Prostate gland (tissue), 2 donors: Measurements from ENCODE around the gene PLEK. TPM values are rescaled to one million over a fixed set of nuclear protein-coding genes. Genes with fewer than 3 reads are reported as not detected.

Source experiments
- DNase-seq: peaks from one replicate; pipeline ENCODE4 v3.0.0-alpha.2; 2019; ENCODE audit warnings: low spot score
- H3K27ac ChIP-seq, 2 donors: fragments of 200-600 bp; sonication (generic); 2 replicates each; pipeline ENCODE4 v1.5.1; 2017 to 2019
- H3K27me3 ChIP-seq: fragments of 200-600 bp; sonication (generic); replicated peaks from 2 replicates; pipeline ENCODE4 v1.5.1; 2019; ENCODE audit not compliant: insufficient read depth
- H3K36me3 ChIP-seq, 2 donors: fragments of 200-600 bp; sonication (generic); 1 replicate in 1 of 2; 2 replicates in 1 of 2; pipeline versions ENCODE4 v1.5.1 to v1.8.1; 2017 to 2019
- H3K4me1 ChIP-seq: fragments of 200-600 bp; sonication (generic); replicated peaks from 2 replicates; pipeline ENCODE4 v1.5.1; 2019
- H3K4me3 ChIP-seq, 2 donors: fragments of 200-600 bp; sonication (generic); 2 replicates each; pipeline ENCODE4 v1.5.1; 2017 to 2019
- H3K9me3 ChIP-seq: fragments of 200-600 bp; sonication (generic); 2 replicates; pipeline ENCODE4 v1.5.1; 2017
- POLR2A ChIP-seq: fragments of 450-650 bp; IDR thresholded peaks from one replicate; pipeline ENCODE4 v1.6.1; 2016; ENCODE audit warnings: antibody characterized with exemption, mild to moderate bottlenecking
- POLR2AphosphoS5 ChIP-seq: sonication (generic); formaldehyde crosslinking; IDR thresholded peaks from one replicate; pipeline ENCODE4 v1.6.1; 2017; ENCODE audit warnings: antibody characterized with exemption
- WGBS: methylation state at CpG from one replicate; pipeline ENCODE4 v1.1.5; 2018; 5-methylcytosine and 5-hydroxymethylcytosine counted together
- intact Hi-C: fragments of 100-400 bp; cut with DNase I; formaldehyde crosslinking; loops from one replicate; pipeline ENCODE4 v1.14.2; 2022
- total RNA-seq, 2 donors: library from RNA; depleted of rRNA; stranded (reverse); fragments of >200 nt; gene quantifications; one replicate each; pipeline ENCODE4 v1.1.0, GENCODE V29; 2016
- TF ChIP-seq, protein P1 (sequence below), 4 experiments: fragments of 200-600 bp in 2 of 4; fragments of 450-650 bp in 2 of 4; sonication (generic) in 2 of 4; IDR thresholded peaks; 1 replicate in 3 of 4; 2 replicates in 1 of 4; pipeline ENCODE4 v1.5.1; 2016 to 2019; ENCODE audit warnings: antibody characterized with exemption in 4 of 4, mild to moderate bottlenecking in 2 of 4, moderate library complexity in 2 of 4

Gene PLEK
- total RNA-seq, 2 donors from 2014 or later: 0.59 to 2.1 TPM

DNA sequence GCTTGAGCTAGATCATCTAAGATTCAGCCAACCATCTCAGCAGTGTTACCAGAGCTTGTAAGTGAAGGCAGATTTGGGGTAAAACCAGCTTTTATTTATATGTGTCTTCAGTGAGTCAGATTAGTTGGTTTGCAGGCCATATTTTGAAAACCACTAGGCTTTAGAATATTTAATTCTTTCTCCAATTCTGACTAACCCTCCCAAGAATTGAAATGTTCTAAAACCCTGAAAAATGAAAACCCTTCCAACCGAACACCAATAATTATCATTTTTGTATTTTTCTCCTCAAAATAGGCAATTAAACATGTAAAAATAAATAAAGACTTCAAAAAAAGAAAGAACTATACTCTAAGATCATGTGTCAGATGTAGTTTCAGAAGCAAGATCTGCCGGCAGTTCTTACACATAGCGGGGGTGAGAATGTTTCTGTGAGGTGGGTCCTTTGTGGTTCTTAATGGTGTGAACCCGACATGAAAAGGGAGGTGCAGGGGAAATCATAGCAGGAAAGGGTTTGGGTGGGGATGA is 14.2 kb downstream of the PLEK start:
- 84% methylated on average over 4 of the region's 4 CpGs for WGBS
- Histone ChIP-seq H3K27ac (no peak overlapping the region), H3K36me3 (no peaks in the 10 kb centered on the region), H3K4me3 (no peak overlapping the region), H3K9me3 (no peaks in the 10 kb centered on the region), H3K27me3 (no peaks in the 10 kb centered on the region), H3K4me1 (no peaks in the 10 kb centered on the region)
- intact Hi-C loops: no loop called here
- DNase-seq: no peak
- no peak for TF ChIP-seq POLR2AphosphoS5
- TF ChIP-seq, protein P1, sequence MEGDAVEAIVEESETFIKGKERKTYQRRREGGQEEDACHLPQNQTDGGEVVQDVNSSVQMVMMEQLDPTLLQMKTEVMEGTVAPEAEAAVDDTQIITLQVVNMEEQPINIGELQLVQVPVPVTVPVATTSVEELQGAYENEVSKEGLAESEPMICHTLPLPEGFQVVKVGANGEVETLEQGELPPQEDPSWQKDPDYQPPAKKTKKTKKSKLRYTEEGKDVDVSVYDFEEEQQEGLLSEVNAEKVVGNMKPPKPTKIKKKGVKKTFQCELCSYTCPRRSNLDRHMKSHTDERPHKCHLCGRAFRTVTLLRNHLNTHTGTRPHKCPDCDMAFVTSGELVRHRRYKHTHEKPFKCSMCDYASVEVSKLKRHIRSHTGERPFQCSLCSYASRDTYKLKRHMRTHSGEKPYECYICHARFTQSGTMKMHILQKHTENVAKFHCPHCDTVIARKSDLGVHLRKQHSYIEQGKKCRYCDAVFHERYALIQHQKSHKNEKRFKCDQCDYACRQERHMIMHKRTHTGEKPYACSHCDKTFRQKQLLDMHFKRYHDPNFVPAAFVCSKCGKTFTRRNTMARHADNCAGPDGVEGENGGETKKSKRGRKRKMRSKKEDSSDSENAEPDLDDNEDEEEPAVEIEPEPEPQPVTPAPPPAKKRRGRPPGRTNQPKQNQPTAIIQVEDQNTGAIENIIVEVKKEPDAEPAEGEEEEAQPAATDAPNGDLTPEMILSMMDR (IDR thresholded peaks at IDR 0.05): no peak
- no peak for TF ChIP-seq POLR2A

DNA sequence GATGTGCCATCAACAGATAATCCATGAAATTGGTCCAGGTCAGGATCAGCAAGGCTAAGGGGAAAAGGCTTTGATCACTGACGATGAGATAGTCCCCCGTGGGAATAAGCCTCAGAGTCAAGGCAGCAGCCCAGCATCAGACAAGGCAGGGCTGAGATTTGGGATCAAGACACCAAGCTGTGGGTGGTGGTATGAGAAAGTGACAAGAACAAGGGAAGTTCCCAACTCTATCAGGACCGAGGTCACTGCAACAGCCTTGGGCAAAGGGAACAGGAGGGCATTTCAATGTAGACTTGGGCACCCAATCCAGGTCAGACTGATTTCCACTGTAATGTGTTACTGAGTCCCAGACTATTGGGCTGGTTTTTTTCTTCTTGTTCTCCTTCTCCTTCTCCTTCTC is 18.7 kb downstream of the PLEK start:
- WGBS: 82% methylated on average over 3 of the region's 3 CpGs

DNA sequence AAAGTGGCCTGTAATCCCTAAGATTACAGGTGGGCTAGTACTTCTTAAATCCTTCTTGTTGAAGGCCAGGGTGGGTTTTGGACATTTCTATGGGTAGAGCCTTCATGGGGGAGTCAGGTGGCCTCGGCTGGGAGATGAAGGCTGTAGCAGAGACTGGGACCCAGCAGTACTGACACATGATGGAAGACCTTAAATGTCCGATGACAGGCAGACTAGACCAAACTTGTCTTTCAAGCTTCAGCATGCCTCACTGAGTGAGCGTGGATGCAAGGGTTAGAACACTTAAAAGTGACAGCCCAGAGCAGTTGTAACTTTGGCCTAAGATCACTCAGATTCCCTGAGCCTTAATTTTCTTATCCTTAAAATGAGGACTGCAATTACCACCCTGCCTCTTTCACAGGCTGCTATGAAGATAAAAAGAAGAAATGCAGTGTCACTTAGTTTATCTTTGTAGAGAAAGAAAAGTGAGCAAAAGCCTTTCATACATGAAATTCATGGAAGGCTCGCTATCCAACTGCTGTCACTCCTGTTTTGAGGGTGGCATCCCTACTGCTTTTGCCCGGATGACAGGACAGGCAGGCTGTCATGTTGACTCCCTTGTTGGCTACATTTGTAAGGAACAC is 19.5 kb downstream of the PLEK start:
- no peak for DNase-seq
- no peaks in the 10 kb centered on the region for H3K4me1 ChIP-seq
- 58% methylated on average over 5 of the region's 5 CpGs for WGBS

More for the DNA sequence above, 18.7 kb downstream of the PLEK start:
- Histone ChIP-seq H3K4me1 (no peaks in the 10 kb centered on the region), H3K4me3 (no peak overlapping the region), H3K9me3 (no peaks in the 10 kb centered on the region), H3K27ac (no peak overlapping the region), H3K27me3 (no peaks in the 10 kb centered on the region), H3K36me3 (no peaks in the 10 kb centered on the region)
- intact Hi-C loops: no loop called here
- no peak for DNase-seq
- TF ChIP-seq POLR2AphosphoS5 (no peak), POLR2A (no peak)
- TF ChIP-seq, protein P1 (IDR thresholded peaks at IDR 0.05): no peak

DNA sequence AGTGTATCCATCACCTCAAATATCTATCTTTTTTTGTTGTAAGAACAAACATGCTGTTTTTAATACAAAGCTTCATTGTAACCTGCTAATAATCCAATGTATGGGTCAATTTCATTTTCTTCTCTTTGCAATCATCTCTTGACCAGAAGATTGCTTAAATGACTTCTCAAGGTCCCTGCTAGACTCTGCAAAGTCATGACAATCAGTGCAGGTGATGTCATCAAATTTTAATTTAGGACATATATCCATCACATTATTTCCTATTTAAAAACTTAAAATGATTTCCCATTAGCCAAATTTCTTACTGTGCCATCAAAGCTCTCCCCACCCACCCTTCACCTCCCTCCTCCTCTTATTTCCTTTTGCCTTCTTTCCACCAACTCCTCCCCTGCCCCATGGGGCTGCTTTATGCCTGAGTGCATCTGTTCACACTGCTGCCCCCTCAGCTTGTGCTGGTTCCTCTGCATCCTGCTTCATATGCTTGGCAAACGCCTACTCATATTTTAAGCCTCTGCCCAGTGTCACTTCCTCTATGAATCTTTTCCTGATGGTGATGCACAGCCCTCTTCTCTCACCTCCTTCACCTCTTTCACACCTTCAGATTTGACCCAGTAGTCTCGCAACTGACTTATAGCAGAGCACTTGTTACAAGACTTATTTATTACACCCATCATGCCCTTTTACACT is 20.3 kb downstream of the PLEK start:
- WGBS: 65% methylated on average over 2 of the region's 2 CpGs
- Histone ChIP-seq H3K4me3 (no peak overlapping the region), H3K9me3 (no peaks in the 10 kb centered on the region), H3K27me3 (no peaks in the 10 kb centered on the region), H3K4me1 (no peaks in the 10 kb centered on the region), H3K36me3 (no peaks in the 10 kb centered on the region), H3K27ac (no peak overlapping the region)
- intact Hi-C loops: no loop called here
- DNase-seq: no peak
- no peak for TF ChIP-seq POLR2AphosphoS5
- TF ChIP-seq, protein P1 (IDR thresholded peaks at IDR 0.05): no peak
- no peak for TF ChIP-seq POLR2A

More for the DNA sequence above, 19.5 kb downstream of the PLEK start:
- Histone ChIP-seq H3K27me3 (no peaks in the 10 kb centered on the region), H3K9me3 (no peaks in the 10 kb centered on the region), H3K4me3 (no peak overlapping the region), H3K36me3 (no peaks in the 10 kb centered on the region), H3K27ac (no peak overlapping the region)
- TF ChIP-seq POLR2A: no peak
- TF ChIP-seq, protein P1 (IDR thresholded peaks at IDR 0.05): no peak
- no peak for TF ChIP-seq POLR2AphosphoS5
- intact Hi-C loops: no loop called here
